K562 (cell line): ENCODE measurements around the gene PRM2. TPM values are rescaled to one million over a fixed set of nuclear protein-coding genes. Genes with fewer than 3 reads are reported as not detected.
A peak's percentile ranks its signal among the peaks of the same experiment; 100 is the strongest.

Source experiments
- ASH1L ChIP-seq: fragments of 450-650 bp; IDR thresholded peaks from 2 replicates; pipeline ENCODE4 v1.6.1; 2018; ENCODE audit warnings: borderline replicate concordance, mild to moderate bottlenecking, low read depth; ENCODE audit not compliant: partially characterized antibody
- E2F4 ChIP-seq: sonication (generic); formaldehyde crosslinking; IDR thresholded peaks from 2 replicates; pipeline ENCODE4 v1.8.0; 2022; ENCODE audit warnings: mild to moderate bottlenecking, low read depth, missing genetic modification reagents
- ETV6 ChIP-seq, 3 experiments: fragments of 150-350 bp in 1 of 3; sonication (generic) in 1 of 3; formaldehyde crosslinking in 1 of 3; IDR thresholded peaks; 2 replicates each; pipeline versions ENCODE4 v1.6.1 to v1.8.0; 2014 to 2022; ENCODE audit warnings: borderline replicate concordance in 2 of 3, low read depth in 2 of 3, antibody characterized with exemption in 1 of 3, low read length in 1 of 3, mild to moderate bottlenecking in 1 of 3, missing genetic modification reagents in 1 of 3
- GATAD2B ChIP-seq: fragments of 450-650 bp; IDR thresholded peaks from 2 replicates; pipeline ENCODE4 v1.6.1; 2017; ENCODE audit warnings: mild to moderate bottlenecking, borderline replicate concordance
- IFI16 ChIP-seq: fragments of 250-450 bp; sonication (Bioruptor Pico); IDR thresholded peaks from 2 replicates; pipeline ENCODE4 v2.1.2; 2022; ENCODE audit warnings: mild to moderate bottlenecking, inconsistent platforms
- PHF21A ChIP-seq: fragments of 450-650 bp; IDR thresholded peaks from 2 replicates; pipeline ENCODE4 v1.6.1; 2017; ENCODE audit warnings: low read depth, borderline replicate concordance
- RFX1 ChIP-seq: fragments of 450-650 bp; IDR thresholded peaks from 2 replicates; pipeline ENCODE4 v1.6.1; 2016; ENCODE audit warnings: mild to moderate bottlenecking, moderate library complexity
- SNAPC5 ChIP-seq: fragments of 250-450 bp; sonication (Bioruptor Pico); IDR thresholded peaks from 2 replicates; pipeline ENCODE4 v1.8.0; 2021; ENCODE audit warnings: moderate library complexity, mild to moderate bottlenecking, inconsistent platforms
- SP2 ChIP-seq: IDR thresholded peaks from 2 replicates; pipeline ENCODE4 v1.6.1; 2011; ENCODE audit warnings: mild to moderate bottlenecking, low read depth, low read length, moderate library complexity; ENCODE audit not compliant: poor library complexity, severe bottlenecking; ENCODE audit errors: extremely low read depth
- ZNF232 ChIP-seq: sonication (generic); formaldehyde crosslinking; IDR thresholded peaks from 2 replicates; pipeline ENCODE4 v1.8.0; 2022; ENCODE audit warnings: mild to moderate bottlenecking, missing genetic modification reagents
- ZNF3 ChIP-seq: fragments of 250-450 bp; sonication (Bioruptor Pico); IDR thresholded peaks from 2 replicates; pipeline ENCODE4 v1.5.0; 2021; ENCODE audit warnings: mild to moderate bottlenecking, moderate library complexity
- ZNF77 ChIP-seq: fragments of 250-450 bp; sonication (Bioruptor Pico); IDR thresholded peaks from 2 replicates; pipeline ENCODE4 v1.5.0; 2020
- polyA plus RNA-seq, 8 experiments: library from polyadenylated mRNA; depleted of rRNA in 4 of 8; stranded (reverse) in 5 of 8; unstranded in 3 of 8; fragments of >200 nt; fragmentation: Nextera tagmentation in 2 of 8; fragmentation: Illumina TruSeq in 1 of 8; extraction: Ambion mirVana in 2 of 8; extraction: Trizol in 1 of 8; gene quantifications; 2 replicates each; pipeline versions ENCODE4 v1.2.1 to v1.2.3, GENCODE V29; 2011 to 2014; ENCODE audit warnings: inconsistent platforms in 1 of 8, missing spikeins in 1 of 8
- total RNA-seq, 7 experiments: library from RNA; depleted of rRNA in 6 of 7; stranded (reverse); fragments of >200 nt in 6 of 7; fragmentation: Illumina TruSeq in 2 of 7; extraction: Trizol in 2 of 7; gene quantifications; 2 replicates each; pipeline versions ENCODE4 v1.2.1 to v1.2.3, GENCODE V29; 2011 to 2021; ENCODE audit warnings: low replicate concordance in 1 of 7
- TF ChIP-seq, protein P1 (sequence below): sonication (generic); formaldehyde crosslinking; IDR thresholded peaks from 2 replicates; pipeline ENCODE4 v1.8.0; 2022; ENCODE audit warnings: missing genetic modification reagents, mild to moderate bottlenecking, borderline replicate concordance
- TF ChIP-seq, protein P2 (sequence below): sonication (generic); formaldehyde crosslinking; IDR thresholded peaks from 2 replicates; pipeline ENCODE4 v1.8.0; 2022; ENCODE audit warnings: missing genetic modification reagents, mild to moderate bottlenecking, moderate library complexity, borderline replicate concordance
- TF ChIP-seq, protein P3 (sequence below), 3 experiments: fragments of 200-800 bp in 1 of 3; sonication (Bioruptor generic) in 1 of 3; sonication (generic) in 1 of 3; formaldehyde crosslinking in 1 of 3; IDR thresholded peaks; 2 replicates each; pipeline versions ENCODE4 v1.6.1 to v1.8.0; 2016 to 2022; ENCODE audit warnings: mild to moderate bottlenecking in 2 of 3, missing compliant biosample characterization in 2 of 3, missing genetic modification characterization in 2 of 3, missing genetic modification reagents in 1 of 3

PRM2 gene
- total and polyA plus RNA-seq, 9 of the 15 experiments (the other 6 are each of a cell fraction or from before 2014, with no cell fraction given): not detected

DNA sequence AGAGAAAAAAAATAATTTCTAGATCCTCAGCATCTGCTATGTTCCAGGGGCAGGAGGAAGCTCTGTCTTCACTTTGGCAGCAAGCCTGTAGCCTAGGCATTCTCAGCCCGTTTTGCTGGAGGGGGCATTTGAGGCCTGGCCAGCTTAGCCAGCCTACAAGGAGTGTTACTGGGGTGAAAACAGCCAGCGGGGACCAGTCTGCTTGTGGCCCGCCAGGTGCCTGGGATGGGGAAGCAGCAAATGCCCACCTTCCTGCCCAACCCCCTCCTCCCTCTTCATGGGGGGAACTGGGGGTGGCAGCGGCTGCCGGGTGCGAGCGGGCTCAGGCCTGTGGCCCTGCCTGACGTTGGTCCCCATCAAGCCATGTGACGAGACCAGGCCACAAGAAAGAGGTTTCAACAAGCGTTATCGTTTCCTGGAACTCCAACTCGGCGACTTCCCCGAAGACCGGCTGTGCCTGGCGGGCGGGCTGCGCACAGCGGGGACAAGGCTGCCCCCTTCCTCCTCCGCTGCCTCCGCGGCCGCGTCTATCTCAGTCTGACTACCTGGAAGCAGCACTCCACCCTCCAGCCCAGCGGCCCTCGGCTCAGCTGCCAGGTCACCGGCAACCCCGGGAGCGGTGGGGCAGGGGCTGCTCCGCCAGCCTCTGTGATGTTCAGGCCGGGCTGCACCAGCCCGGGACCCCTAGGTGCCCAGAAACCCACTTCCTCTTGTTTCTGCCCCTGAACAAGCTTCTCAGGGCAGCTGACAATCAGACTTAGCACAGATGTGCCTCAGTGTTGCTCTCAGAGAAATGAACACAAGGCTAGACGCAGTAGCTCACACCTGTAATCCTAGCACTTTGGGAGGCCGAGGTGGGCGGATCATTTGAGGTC is 43.2 kb downstream of the PRM2 start (continued):
- TF ChIP-seq, protein P1, sequence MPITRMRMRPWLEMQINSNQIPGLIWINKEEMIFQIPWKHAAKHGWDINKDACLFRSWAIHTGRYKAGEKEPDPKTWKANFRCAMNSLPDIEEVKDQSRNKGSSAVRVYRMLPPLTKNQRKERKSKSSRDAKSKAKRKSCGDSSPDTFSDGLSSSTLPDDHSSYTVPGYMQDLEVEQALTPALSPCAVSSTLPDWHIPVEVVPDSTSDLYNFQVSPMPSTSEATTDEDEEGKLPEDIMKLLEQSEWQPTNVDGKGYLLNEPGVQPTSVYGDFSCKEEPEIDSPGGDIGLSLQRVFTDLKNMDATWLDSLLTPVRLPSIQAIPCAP: no peak
- no peak for TF ChIP-seq SP2
- TF ChIP-seq, protein P2, sequence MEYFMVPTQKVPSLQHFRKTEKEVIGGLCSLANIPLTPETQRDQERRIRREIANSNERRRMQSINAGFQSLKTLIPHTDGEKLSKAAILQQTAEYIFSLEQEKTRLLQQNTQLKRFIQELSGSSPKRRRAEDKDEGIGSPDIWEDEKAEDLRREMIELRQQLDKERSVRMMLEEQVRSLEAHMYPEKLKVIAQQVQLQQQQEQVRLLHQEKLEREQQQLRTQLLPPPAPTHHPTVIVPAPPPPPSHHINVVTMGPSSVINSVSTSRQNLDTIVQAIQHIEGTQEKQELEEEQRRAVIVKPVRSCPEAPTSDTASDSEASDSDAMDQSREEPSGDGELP (CRISPR knock-in tag): peak; percentile 97
- no peak for TF ChIP-seq ZNF77 (CRISPR knock-in tag)
- TF ChIP-seq ZNF232 (CRISPR knock-in tag): no peak
- TF ChIP-seq E2F4: no peak
- no peak for TF ChIP-seq SNAPC5 (CRISPR knock-in tag)
- TF ChIP-seq IFI16: 0 out of 2 replicates have a peak, but pooled peaks have one; percentile 55
- TF ChIP-seq RFX1: no peak
- TF ChIP-seq, protein P3, sequence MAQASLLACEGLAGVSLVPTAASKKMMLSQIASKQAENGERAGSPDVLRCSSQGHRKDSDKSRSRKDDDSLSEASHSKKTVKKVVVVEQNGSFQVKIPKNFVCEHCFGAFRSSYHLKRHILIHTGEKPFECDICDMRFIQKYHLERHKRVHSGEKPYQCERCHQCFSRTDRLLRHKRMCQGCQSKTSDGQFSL (CRISPR knock-in tag; IDR thresholded peaks at IDR 0.05): no peak
- TF ChIP-seq, protein P3 (tag; IDR thresholded peaks at IDR 0.05): peak in 1 of 2 experiments; percentile 81; a peak in 2 of 4 replicates
- TF ChIP-seq ASH1L: no peak
- TF ChIP-seq PHF21A: no peak
- peak; percentile 86 to 92 for TF ChIP-seq ETV6 (IDR thresholded peaks at IDR 0.05; ENCODE audit: borderline replicate concordance in 1 of 2, low read depth in 2 of 2, low read length in 1 of 2)
- TF ChIP-seq ETV6 (CRISPR knock-in tag; IDR thresholded peaks at IDR 0.05; ENCODE audit: borderline replicate concordance): no peak
- peak; percentile 72; the same call in 1 of the 2 replicates for TF ChIP-seq GATAD2B
- TF ChIP-seq ZNF3: no peak
